NAMALWA (cell line): ENCODE data around the gene SNURF.
"Not testable (repeated sequence)": the region's sequence is repeated elsewhere in the genome, so short reads cannot be mapped to it uniquely, and the experiment has no call there.

Source experiments
- DNase-seq: peaks from one replicate; pipeline ENCODE4 v3.0.0-alpha.2; 2015; ENCODE audit warnings: low spot score

SNURF gene

DNA sequence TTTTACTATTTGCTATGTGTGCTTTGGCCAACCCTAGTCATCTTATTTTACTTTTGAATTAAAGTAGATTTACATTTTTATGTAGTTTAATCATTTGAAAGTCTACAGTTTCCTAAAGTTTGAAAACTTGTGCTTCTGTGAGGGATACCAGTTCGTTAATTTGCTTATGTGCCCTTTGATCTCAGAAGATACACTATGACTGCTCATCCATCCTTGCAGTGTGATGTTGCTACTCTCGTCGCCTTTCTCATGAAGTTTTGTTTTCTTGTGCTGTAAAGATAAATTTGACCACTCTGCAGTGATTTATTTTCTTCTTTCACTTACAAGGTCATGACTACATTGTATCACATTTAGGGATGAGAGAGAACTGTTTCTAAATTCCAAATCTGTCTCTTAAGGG, 16.3 kb downstream of the SNURF start:
- no peak for DNase-seq

DNA sequence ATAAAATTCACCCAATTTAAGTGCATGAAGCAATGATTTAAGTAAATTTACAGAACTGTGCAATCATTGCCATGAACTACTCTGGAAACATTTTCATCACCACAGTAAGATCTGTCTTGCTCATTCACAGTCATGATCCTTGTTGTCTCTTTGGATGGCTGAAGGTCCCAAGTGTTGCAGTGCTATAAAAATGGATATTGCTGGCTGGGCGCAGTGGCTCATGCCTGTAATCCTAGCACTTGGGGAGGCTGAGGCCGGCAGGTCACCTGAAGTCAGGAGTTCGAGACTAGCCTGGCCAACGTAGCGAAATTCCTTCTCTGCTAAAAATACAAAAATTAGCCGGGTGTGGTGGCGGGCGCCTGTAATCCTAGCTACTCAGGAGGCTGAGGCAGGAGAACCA, 17.0 kb downstream of the SNURF start:
- DNase-seq, result no peak

DNA sequence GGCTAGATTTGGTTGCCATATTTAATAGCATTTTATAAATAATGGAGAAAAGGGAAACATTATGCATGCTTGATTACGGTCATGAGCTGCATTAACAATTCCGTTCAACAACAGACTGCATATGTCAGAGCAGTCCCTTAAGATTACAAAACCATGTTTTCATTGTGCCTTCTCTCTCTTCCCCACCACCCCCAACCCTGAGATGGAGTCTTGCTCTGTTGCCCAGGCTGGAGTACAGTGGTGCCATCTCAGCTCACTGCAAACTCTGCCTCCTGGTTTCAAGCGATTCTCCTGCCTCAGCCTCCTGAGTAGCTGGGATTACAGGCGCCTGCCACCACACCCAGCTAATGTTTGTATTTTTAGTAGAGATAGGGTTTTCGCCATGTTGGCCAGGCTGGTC, 17.9 kb downstream of the SNURF start:
- not testable (repeated sequence) for DNase-seq

DNA sequence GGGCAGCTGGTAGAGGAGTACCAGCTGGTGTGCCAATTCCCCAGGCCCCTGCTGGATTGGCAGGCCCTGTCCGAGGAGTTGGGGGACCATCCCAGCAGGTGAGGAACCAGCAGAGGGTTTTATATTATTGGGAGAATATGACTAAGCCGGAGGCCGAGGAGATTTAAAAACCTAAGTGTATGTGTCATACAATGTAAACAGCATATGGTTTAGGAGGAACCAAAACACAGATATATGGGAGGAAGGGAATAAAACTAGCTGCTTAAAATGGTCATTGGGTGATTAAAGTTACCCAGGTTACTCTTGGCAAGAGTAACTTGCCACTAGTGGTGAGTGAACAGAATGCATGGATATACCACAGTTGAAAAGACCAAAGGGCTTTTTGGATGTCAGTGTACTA, 22.1 kb downstream of the SNURF start:
- no peak for DNase-seq

- DNase-seq, result no peak
These were observed 22.9 kb downstream of the SNURF start for GRCh38 chr15:24977686-24978085.

GRCh38 chr15:24985224-24985623, 30.4 kb downstream of the SNURF start:
- no peak for DNase-seq

DNA sequence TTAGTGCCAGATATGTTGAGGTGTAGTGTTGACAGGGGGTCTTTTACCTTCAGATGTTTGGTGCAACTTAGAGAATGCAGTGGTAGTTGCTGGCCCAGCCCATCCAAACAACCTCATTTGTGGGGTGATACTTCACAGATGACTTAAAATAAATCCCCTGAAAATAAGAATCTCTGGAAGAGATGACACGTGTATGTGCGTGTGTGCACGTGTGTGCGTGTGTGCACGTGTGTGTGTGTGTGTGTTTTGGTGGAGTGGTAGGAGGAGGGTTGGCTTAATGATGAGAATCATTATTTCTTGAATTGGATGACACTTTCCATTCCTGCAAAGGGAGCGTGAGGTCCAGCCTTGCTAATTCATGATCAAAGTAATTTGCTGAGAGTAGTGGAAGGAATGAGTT, 31.9 kb downstream of the SNURF start:
- no peak for DNase-seq
